GM12874 (cell line): ENCODE measurements around the gene PACS2.

Experiments
- TF ChIP-seq, protein P1 (sequence below): IDR thresholded peaks from 2 replicates; pipeline ENCODE4 v1.5.1; 2011; ENCODE audit warnings: low read depth, mild to moderate bottlenecking, control low read depth, low read length, moderate library complexity; ENCODE audit not compliant: insufficient read depth

The PACS2 gene

DNA sequence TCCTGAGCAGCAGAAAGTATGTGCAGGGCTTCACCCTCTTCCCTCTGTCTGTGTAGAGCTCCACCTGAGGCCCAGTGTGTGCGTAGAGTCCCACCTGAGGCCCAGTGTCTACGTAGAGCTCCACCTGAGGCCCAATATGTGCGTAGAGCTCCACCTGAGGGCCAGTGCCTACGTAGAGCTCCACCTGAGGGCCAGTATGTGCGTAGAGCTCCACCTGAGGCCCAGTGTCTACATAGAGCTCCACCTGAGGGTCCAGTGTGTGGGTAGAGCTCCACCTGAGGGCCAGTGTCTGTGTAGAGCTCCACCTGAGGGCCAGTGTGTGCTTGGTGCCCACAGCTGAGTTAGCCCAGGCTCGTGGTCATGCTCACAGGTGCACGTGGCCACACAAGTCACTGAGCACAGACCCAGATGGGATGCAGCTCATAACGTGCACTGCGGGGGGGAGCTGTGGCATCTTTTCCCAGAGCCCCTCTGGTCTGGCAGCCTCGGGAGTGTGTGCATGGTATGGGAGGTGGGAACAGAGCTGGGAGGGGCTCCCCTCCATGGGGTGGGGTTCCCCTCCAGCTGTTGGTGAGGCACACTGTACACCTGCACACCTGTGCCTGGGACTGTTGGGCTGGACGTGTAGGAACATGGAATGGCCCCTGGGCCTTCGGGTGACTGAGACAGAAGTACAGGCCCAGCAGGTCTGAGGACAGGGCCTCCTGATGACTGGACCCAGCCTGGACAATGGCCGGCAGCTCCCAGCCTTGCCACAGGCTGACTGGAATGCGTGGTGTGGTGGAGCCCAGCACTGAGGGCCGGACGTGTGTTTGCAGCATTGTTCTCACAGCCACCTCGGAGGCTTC is 20.1 kb downstream of the PACS2 start:
- TF ChIP-seq, protein P1, sequence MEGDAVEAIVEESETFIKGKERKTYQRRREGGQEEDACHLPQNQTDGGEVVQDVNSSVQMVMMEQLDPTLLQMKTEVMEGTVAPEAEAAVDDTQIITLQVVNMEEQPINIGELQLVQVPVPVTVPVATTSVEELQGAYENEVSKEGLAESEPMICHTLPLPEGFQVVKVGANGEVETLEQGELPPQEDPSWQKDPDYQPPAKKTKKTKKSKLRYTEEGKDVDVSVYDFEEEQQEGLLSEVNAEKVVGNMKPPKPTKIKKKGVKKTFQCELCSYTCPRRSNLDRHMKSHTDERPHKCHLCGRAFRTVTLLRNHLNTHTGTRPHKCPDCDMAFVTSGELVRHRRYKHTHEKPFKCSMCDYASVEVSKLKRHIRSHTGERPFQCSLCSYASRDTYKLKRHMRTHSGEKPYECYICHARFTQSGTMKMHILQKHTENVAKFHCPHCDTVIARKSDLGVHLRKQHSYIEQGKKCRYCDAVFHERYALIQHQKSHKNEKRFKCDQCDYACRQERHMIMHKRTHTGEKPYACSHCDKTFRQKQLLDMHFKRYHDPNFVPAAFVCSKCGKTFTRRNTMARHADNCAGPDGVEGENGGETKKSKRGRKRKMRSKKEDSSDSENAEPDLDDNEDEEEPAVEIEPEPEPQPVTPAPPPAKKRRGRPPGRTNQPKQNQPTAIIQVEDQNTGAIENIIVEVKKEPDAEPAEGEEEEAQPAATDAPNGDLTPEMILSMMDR: no peak

DNA sequence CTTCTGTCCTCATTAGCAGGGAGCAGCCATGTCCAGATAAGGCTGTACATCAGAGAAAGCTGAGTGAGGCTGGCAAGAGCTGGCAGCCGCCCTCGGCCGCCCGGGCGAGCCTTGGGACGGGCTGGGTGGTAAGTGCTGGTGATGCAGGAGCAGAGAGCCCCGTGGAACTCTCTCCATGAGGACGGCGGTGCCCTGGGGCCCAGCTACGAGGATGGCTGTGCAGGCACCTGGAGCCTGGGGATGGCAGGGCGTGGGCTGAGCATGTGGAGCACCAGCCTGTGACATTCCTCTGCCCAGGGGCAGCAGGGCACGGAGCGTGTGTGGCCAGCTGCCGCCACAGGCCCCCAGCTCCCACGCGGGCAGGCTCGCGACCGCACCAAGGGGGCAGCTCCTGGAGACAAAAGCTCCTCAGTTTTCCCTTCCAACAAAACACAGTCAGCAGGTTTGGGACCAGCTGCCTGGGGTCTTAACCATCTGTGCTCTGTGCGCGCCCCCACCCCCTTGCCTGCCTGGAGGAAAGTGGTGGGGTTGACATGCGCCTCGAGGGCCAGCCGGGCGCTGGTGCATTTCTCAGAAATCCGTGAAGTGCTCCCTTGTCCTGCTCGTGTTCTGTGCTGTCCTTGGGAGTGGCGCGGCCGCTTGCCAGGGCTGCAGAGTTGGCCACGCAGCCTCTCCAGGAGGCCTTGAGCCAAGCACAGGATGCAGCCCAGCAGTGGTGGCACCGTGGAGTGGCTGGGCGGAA is 21.4 kb downstream of the PACS2 start:
- TF ChIP-seq, protein P1: no peak

DNA sequence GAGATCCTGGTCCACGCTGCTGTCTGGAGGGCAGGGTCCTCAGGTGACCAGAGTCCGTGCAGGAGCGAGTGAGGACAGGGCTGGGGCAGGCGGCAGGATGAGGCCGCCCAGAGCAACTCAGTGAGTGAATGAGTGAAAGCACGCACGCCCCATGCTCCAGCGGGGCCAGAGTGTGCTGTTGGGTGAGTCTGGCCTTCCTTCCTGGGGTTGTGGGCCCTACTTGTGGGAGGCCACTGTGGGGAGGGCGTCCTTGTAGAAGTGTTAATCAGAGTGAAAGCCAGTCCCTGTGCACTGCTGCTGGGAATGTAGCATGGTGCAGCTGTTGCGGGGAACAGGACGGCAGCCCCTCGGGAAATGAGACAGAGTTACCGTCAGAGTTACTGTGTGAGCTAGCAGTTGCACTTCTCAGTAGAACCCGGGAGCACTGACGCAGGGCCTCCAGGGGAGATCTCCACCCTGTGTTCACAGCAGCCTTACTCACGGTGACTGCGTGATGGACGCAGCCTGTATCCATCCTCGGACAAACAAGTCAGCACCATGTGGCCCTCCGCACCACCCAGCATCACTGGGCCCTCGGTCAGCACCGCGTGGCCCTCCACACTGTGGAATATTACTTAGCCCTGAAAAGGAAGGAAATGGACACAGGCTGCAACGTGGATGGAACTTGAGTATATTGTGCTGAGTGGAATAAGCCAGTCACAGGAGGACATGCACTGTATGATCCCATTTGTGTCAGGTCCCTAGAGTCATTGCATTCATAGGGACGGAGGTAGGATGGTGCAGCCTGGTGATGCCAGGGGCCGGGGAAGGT is 22.1 kb downstream of the PACS2 start:
- TF ChIP-seq, protein P1: no peak

DNA sequence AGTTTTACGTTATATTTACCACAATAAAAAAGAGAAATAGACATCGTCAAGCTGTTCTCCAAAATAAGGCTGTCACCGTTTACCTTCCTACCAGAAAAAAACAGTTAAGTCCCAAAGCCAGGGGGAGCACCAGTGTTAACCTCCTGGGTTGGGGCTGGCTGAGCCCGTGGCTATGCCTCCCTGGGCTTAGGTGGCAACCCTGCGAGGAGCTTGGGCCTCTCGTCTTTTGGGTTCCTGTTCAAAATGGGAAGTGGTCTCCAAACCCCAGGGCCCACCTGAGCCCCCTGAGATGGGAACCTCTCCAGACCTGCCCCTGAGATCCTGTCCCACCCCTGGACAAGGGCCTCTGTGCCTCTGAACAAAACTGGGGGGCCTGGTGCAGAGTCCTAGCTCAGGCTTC is 22.9 kb downstream of the PACS2 start:
- TF ChIP-seq, protein P1: no peak

DNA sequence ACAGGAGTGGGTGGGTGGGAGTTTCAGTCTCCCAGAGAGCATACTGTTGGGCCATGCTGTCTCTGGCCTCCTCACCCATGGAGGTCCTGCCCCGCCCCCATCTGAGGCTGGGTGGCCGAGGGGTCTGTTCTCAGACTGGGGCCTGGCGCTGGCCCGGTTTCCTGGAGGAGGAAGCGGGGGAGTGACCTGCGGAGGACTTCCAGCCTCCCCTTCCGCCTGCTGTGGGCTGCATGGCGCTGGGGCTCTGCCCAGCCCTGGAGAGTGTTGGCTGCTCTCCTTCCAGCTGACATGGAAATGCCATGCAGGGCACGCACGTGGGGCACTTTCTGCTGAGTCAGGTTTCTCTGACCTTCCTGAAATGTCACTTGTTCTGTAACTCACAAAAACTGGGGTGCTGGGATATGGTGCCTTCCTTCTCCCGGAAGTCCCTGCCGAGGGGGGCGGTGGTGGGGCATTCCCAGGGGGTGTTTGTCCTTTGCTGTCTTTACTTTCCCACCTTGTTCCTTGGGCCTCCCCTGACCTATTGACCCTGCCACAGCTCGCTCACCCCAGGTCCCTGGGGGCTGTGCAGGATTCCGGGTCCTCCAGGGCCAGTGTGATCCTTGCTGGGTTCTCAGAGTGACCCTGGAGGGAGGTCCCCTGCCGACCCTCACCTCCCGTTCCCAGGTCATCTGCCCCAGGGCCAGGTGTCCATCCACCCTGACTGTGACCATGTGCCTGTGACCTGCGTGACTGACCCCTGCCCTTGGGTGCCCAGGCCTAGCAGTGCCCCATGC is 23.6 kb downstream of the PACS2 start:
- TF ChIP-seq, protein P1: no peak

DNA sequence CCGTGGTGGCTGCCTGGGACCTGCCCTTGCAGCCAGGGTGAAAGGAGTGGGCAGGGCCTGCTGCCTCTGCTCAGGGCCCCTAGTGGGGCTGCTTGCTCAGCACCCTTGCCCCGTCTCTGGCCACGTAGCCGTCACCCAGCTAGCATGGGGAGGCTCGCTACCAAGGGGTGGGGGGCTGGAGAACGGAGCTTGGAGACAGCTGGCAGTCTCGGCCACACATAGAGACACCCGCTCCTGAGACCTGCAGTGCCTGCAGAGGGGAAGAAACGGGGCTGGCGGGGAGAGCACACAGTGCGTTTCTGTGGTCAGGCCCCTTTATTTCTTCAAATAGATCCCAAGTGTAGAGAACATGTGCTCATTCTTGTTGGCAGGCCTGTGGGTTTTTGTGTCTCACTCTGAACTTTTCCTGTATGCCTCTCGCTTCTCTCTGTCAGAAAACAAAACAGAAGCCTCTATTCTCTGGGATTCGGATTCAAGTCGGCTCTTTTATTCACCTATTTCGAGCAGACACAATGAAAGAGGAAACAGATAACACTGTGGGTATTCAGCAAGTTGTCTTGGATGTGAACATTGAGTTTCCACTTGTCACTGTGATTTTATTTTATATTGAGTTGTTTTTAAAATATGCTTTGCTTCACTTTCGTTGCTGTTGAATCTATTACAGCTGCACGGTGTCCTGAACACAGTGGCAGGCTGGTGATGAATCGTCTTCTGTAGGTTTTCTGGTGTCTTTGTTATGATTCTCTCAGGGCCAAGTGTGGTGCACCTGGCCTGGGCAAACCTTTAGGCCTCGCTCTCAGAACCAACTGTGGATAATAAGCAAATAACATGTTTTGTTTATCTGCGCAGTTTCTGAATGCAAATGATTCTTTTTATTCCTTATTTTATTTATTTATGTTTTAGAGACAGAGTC is 26.5 kb downstream of the PACS2 start:
- TF ChIP-seq, protein P1: no peak
